ENCODE results near the gene CHMP4A.

Gene CHMP4A

DNA sequence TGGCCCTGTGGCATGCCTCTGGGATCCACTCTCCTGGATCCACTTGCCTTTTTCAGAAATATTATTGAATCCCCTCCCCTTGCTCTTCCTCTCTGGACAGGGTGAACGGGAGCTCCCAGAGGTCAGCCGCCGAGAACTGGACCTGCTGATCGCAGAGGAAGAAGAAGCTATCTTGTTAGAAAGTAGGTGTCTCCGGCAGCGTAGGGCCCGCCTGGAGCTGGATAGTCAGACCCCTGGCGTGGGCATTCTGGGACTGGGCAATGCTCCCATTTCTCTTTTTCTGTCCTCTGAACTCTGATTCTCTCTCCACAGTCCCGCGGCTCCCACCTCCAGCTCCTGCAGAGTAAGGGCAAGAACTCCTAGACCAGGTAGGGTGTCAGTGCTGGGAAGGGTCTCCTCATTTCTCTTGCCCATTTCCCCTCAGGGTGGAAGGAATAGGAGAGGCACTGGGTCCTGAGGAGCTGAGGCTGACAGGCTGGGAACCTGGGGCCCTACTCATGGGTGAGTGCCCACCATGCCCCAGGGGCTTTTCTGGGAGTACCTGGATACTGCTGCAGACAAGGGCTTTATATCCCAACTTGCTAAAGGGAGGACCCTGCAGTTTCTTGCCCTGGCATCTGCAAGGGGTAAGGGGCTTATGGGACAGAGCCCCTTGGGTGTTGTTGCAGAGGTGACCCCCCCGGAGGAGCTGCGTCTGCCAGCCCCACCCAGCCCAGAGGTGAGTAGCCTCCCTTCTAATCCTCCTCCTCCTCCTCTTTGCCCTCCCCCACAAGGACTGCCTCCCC, 36.1 kb downstream of the CHMP4A start:
- DNase-seq, result no peak

DNA sequence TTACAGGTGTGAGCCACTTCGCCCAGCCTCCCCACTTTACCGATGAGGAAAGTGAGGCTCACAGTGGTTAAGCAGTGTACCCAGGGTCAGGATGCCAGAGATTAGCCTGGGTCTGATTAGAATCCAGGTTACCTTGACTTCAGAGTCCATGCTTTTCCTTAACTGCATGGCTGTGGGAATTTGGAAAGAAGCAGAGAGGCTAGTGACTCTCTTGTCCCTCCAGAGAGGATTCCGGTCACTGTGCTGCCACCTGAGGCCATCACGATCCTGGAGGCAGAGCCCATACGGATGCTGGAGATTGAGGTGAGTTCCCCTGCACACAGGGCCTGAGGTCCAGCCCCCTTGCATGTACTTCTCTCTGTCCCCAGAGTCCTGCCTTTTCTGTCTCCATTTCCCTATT, 36.7 kb downstream of the CHMP4A start:
- no peak for DNase-seq

- no peak for DNase-seq
These were observed 40.4 kb downstream of the CHMP4A start for GRCh38 chr14:24172871-24173281.

DNA sequence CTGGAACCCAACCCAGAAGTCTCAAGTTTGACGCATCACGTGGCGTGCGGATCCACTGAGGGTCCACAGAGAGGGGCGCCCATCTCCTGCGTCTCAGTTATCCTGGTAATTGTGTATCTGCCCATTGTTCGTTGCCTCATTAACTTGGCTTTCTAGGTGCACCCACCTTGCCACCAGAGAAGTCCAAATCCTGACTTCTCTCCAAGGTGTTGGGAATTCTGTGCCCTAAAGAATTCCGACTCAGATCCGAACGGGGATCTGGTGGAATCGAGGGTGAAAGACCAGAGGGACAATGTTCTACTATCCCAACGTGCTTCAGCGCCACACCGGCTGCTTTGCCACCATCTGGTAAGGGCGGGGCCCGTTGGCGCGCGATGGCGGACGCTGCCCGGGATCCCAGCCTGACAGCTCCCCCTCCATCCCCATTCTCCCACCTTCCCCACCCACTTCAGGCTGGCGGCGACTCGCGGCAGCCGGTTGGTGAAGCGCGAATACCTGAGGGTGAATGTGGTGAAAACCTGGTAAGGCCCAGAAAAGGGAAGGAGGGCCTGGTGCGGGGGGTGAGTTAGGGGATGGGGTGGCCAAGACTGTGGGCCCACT, 40.9 kb downstream of the CHMP4A start:
- no peak for DNase-seq

DNA sequence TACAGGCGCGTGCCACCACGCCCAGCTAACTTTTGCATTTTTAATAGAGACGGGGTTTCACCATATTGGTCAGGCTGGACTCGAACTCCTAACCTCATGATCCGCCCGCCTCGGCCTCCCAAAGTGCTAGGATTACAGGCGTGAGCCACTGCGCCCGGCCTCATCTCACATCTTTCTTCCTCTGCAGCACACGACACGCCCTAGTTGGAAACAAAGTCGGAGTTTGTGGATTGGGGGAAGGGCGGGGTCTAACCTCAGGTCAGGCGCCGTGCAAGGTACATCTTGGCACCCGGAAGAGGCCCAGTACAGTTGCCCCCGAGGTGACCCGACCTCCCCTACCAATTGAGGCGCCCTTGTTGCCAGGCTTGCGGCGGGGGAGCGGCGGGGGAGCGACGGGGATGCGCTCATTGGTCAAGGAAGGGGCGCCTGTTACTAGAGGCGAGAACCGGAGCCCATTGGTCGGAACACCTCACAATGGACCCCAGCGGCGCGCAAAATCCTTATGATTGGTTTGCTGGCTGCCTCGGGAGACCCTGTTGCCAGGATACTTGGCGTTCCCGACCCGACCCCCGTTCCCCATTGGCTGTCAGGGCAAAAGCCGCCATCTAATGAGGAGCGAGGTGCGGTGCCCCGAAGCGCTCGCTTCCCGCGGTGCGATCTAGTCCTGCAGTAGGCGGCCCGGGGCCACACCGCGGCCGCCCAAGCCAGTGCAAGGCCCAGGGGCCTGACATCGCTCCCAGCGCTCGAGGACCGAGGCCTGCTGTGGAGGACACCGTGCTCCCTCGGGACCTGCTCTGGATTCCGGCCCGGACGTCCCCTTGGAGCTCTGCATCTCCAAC, 41.6 kb downstream of the CHMP4A start, which contains the start of gene REC8:
Gene REC8 (plus strand): TSS at position 659 of the 839 bp plus-strand sequence. CDS start 473 bp downstream, outside the sequence.
- DNase-seq, result peak; percentile 62

- no peak for DNase-seq
These were observed 45.7 kb downstream of the CHMP4A start for GRCh38 chr14:24167469-24168114.

GRCh38 chr14:24165785-24166184, 47.5 kb downstream of the CHMP4A start:
- no peak for DNase-seq

DNA sequence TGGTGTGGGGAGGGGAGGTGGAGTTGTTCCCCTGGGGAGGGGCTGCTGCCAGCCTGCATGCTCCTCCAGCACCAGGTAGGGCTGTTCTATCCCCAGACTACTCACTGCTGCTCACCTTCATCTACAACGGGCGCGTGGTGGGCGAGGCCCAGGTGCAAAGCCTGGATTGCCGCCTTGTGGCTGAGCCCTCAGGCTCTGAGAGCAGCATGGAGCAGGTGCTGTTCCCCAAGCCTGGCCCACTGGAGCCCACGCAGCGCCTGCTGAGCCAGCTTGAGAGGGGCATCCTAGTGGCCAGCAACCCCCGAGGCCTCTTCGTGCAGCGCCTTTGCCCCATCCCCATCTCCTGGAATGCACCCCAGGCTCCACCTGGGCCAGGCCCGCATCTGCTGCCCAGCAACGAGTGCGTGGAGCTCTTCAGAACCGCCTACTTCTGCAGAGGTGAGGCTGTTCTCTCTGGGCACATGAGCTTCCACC, 48.7 kb downstream of the CHMP4A start:
- no peak for DNase-seq

- DNase-seq, result no peak
These were observed 51.2 kb downstream of the CHMP4A start for GRCh38 chr14:24162093-24162492.

DNA sequence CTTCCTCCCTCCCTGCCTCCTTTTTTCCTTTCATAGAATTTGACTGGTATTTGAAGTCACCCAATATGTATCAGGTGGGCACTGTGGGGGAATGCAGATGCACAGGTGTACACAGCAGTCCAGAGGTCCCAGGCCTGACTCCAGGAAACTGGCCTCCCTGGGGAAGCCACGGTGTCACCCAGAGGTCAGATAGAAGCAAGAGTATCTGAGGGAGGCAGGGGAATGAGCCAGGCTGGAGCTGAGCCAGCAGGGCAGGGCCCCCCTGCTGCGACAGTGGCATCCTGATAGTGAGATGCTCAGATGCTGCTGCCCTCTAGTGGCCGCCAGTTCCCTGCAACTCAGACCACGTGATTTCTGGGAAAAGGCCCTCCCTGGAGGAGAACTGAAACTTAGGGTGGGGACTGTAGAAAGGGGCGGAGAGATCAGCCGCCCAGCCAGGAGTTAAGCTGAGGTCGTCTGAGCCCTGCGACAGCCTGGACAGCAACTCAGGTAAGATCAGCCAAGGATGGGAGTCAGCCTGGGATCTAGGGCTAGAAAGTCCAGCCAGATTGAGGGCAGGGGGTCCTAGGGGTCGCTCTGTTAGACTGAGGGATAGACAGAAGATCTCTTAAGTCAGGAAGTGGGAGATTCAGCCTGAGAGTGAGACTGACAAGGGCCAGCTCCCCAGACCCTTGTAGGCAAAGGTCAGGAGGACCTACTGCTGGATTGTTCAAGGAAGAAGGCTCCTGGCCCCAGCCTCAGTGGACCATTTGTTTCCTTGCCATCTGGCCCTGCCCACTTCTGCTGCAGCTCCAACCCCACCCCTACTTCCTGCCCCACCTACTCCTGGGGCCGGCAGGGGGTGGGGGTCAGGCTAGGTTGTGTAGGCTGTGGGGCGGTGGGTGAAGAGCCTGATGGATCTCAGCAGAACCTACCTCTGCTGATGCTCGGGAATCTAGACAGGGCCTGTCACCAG, 52.2 kb downstream of the CHMP4A start, which contains the start of gene IRF9:
Gene IRF9 (plus strand): TSS at position 416 of the 955 bp plus-strand sequence. CDS start 880 bp downstream, outside the sequence.
- DNase-seq, result peak; percentile 97

DNA sequence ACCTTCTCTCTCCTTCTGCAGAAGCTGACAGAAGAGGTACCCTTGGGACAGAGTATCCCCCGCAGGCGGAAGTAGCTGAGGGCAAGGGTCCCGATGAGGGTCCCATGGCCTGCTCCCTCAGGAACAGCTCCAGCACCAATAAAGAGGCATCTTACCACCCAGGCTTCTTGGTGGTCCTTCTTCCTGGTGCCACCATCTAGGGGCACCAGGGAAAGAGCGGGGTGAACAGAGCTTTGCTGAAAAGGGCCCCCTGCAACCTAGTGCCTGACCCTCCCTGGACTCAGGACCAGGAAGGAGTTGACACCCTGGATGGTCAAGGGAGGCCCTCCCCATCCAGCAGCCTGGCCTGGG, 52.8 kb downstream of the CHMP4A start:
- no peak for DNase-seq

- DNase-seq, result no peak
These were observed 53.4 kb downstream of the CHMP4A start for GRCh38 chr14:24159777-24160498.

Data from CD4-positive, alpha-beta T cell treated with Interleukin-4 for 4 hours (primary cell).